SJSA1 (cell line): Measurements from ENCODE around the gene NCMAP. TPM values are rescaled to one million over a fixed set of nuclear protein-coding genes. Genes with fewer than 3 reads are reported as not detected.
A peak's percentile ranks its signal among the peaks of the same experiment; 100 is the strongest.
"Not testable (repeated sequence)": the region's sequence is repeated elsewhere in the genome, so short reads cannot be mapped to it uniquely, and the experiment has no call there.

Experiments
- DNase-seq, 2 experiments: peaks; one replicate each; pipeline ENCODE4 v3.0.0-alpha.2; 2015 to 2020; ENCODE audit warnings: low spot score in 2 of 2, low read depth in 1 of 2
- H3K27ac ChIP-seq: fragments of 250-450 bp; sonication (Bioruptor Pico); 2 replicates; pipeline ENCODE4 v1.5.1; 2020; ENCODE audit warnings: mild to moderate bottlenecking, moderate library complexity
- H3K27me3 ChIP-seq: fragments of 250-450 bp; sonication (Bioruptor Pico); replicated peaks from 2 replicates; pipeline ENCODE4 v1.5.1; 2020; ENCODE audit warnings: mild to moderate bottlenecking, moderate library complexity
- H3K36me3 ChIP-seq: fragments of 250-450 bp; sonication (Bioruptor Pico); 2 replicates; pipeline ENCODE4 v1.5.1; 2020; ENCODE audit warnings: mild to moderate bottlenecking
- H3K4me1 ChIP-seq: fragments of 250-450 bp; sonication (Bioruptor Pico); replicated peaks from 2 replicates; pipeline ENCODE4 v1.6.1; 2021; ENCODE audit warnings: mild to moderate bottlenecking
- H3K4me3 ChIP-seq: fragments of 250-450 bp; sonication (Bioruptor Pico); 2 replicates; pipeline ENCODE4 v1.5.1; 2020; ENCODE audit warnings: mild to moderate bottlenecking
- H3K9me3 ChIP-seq: fragments of 250-450 bp; sonication (Bioruptor Pico); replicated peaks from 2 replicates; pipeline ENCODE4 v1.5.1; 2020; ENCODE audit warnings: mild to moderate bottlenecking
- total RNA-seq: library from RNA; depleted of rRNA; stranded (reverse); fragments of >200 nt; shearing (Covaris generic); gene quantifications from 2 replicates; pipeline ENCODE4 v1.2.3, GENCODE V29; 2014; rRNA removed

The NCMAP gene, protein sequence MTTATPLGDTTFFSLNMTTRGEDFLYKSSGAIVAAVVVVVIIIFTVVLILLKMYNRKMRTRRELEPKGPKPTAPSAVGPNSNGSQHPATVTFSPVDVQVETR
- total RNA-seq, result 0.05 TPM in 1 of 2 replicates, not detected in the other

DNA sequence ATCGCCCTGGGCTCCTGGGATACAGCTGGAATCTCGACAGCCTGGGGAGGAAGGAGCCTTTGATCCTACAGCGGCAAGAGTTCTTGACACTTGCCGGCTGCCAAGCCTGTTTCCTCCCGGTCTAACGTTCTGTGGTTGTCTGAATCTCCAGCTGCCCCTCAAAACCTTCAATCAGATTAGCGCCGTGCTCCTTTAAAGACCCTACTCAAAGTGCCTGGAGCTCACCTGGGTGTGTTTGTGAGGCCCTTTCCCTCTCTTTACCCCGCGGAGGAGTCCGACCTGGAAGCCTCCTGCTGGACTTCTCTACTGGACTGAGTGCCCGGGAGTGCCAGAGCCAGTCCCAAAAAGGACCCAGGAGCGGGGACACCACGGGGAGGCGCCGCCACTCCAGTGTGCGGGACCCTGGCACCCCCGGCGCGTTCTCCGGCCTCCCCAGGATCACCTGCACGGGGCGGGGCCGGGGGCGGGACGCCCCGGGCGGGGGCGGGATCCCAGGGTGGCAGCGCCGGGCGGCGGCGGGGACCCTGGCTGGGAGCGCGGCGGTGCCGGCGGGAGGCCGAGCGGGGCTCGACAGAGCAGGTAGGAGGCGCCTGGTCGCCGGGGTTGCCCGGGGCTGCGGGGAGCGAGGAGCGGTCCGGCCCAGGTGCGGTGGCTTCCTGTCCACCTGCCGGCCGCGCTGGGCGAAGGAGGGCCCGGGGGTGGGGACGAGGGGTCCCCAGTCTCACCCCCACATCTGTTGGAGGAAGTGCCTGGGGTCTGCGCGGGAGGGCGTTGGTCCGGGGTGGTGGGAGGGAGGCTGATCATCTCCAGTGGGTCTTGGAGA, at the start of gene NCMAP:
Gene NCMAP (plus strand): TSS at position 497 of the 823 bp plus-strand sequence. CDS start 39,344 bp downstream, outside the sequence.
- Histone ChIP-seq H3K9me3 (no peaks in the 10 kb centered on the region), H3K27me3 (peaks cover 8% of the 10 kb centered on the region; the same call in 1 of the 2 replicates), H3K4me1 (peaks cover 5% of the 10 kb centered on the region; the same call in 1 of the 2 replicates), H3K4me3 (no peak within 1 kb of the TSS), H3K27ac (no peak within 1 kb of the TSS), H3K36me3 (no peaks in the 10 kb centered on the region)
- no peak for DNase-seq

DNA sequence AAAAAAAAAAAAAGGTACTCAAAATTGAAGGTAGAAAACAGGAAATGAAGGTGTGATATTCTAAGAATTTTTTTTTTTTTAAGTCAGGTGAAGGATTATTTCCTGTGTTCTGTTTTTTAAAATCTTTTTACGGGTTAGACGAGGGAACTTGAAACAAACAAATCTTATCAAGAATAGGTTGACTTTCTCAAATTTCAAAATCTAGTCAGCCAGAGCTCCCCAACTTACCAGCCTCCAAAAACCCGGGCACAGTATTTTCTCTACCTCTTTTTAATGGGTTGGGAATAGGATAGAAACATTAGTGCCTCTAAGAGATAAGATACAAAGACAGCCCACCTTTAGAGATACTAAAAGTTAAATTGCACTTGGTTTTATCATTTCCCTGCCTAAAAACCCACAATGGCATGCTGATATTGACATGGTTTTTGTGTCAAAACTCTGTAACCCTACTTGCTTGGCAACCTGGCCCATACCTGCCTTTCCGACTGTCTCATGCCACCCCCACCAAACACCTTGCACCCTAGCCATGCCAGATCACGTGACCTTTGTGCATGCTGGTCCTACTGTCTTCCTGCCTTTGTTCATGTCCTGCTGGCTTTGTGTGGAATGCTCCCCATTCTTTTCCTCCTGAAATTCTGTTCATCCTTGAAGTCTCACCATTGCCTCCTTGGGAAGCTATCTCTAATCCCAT, 49.1 kb upstream of the NCMAP start:
- DNase-seq, result no peak
- peaks cover 4% of the 10 kb centered on the region; the same call in 1 of the 2 replicates for H3K36me3 ChIP-seq
- H3K4me1 ChIP-seq, result peaks cover 26% of the 10 kb centered on the region

DNA sequence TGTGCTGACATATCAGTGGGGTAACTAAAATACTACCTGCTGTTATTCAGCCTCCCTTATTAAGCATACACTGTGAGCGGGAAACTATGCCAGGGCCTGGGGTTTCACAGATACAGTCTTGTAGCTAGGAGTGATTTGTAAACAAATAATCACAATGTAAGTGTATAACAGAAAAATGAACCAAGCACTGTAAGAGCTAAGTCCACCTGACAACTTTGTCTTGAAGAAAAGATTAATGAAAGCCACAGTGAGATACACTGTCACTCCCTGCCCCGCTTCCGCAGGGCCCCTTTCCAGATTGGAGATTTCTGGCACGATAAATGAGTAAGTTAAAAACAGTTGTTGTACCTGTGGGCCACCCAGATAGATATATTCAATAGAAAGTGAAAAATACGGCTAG, 48.5 kb upstream of the NCMAP start:
- Histone ChIP-seq H3K4me1 (peaks cover 24% of the 10 kb centered on the region), H3K36me3 (peaks cover 4% of the 10 kb centered on the region; the same call in 1 of the 2 replicates), H3K27ac (no peak overlapping the region), H3K9me3 (peaks cover 3% of the 10 kb centered on the region; the same call in 1 of the 2 replicates), H3K27me3 (no peaks in the 10 kb centered on the region), H3K4me3 (no peak overlapping the region)
- no peak for DNase-seq

More for the DNA sequence above, 49.1 kb upstream of the NCMAP start:
- Histone ChIP-seq H3K27ac (no peak overlapping the region), H3K9me3 (peaks cover 3% of the 10 kb centered on the region; the same call in 1 of the 2 replicates), H3K4me3 (no peak overlapping the region), H3K27me3 (no peaks in the 10 kb centered on the region)

DNA sequence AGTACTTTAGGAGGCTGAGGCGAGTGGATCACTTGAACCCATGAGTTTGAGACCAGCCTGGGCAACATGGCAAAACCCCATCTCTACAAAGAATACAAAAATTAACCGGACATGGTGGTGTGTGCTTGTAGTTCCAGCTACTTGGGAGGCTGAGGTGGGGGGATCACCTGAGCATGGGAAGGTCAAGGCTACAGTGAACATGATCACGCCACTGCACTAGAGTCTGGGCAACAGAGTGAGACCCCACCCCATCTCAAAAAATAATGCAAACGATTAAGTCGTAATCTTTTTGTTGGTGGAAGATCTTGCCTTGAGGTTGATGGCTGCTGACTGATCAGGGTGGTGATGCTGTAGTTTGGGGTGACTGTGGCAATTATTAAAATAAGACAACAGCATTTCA, 47.0 kb upstream of the NCMAP start:
- H3K4me3 ChIP-seq, result no peak overlapping the region
- peaks cover 17% of the 10 kb centered on the region for H3K4me1 ChIP-seq
- H3K36me3 ChIP-seq, result peaks cover 4% of the 10 kb centered on the region; the same call in 1 of the 2 replicates
- DNase-seq, result no peak
- H3K9me3 ChIP-seq, result peaks cover 3% of the 10 kb centered on the region; the same call in 1 of the 2 replicates
- no peak overlapping the region for H3K27ac ChIP-seq
- H3K27me3 ChIP-seq, result no peaks in the 10 kb centered on the region

DNA sequence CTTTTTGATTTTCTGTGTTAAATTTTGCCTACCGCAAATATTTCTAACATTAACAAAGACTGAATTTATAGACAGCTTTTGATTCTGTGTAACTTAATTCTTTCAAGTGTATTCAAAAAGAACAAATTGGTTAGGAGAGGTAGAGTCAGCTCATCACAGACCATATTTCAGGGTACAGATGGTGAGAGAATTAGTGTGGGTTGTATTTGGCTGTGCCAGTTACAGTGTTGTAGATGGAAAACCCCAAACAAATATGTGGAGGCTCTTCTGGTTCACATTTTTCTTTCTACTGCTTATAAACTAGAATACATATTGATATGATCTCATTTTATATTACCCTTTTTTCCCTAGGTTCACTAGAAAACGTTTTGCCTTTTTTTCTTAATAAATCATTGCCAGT, 42.2 kb upstream of the NCMAP start:
- no peak overlapping the region for H3K27ac ChIP-seq
- peaks cover 23% of the 10 kb centered on the region for H3K4me1 ChIP-seq
- H3K36me3 ChIP-seq, result peaks cover 7% of the 10 kb centered on the region; the same call in 1 of the 2 replicates
- H3K4me3 ChIP-seq, result no peak overlapping the region
- DNase-seq, result no peak
- no peaks in the 10 kb centered on the region for H3K27me3 ChIP-seq
- peaks cover 3% of the 10 kb centered on the region; the same call in 1 of the 2 replicates for H3K9me3 ChIP-seq

DNA sequence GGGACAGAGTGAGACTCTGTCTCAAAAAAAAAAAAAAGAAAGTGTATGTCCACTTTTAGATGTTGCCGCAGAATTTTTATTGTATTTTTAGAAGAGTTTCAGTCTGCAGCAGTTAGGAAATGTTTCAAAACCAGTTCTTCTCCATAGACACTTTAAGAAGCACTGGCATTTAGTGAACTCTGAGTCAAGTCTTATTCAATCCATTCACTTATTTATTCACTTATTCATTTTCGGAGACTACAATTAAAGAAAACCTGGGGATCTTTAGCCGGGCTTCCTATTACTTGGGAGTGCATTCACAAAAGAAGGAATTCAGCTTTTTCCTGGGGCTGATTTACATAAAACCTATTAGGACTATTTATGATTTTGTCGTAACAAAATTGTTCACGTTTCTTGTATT, 40.9 kb upstream of the NCMAP start:
- Histone ChIP-seq H3K4me3 (no peak overlapping the region), H3K36me3 (peaks cover 7% of the 10 kb centered on the region; the same call in 1 of the 2 replicates), H3K4me1 (peaks cover 10% of the 10 kb centered on the region), H3K27me3 (no peaks in the 10 kb centered on the region), H3K27ac (no peak overlapping the region), H3K9me3 (peaks cover 3% of the 10 kb centered on the region; the same call in 1 of the 2 replicates)
- DNase-seq, result no peak

DNA sequence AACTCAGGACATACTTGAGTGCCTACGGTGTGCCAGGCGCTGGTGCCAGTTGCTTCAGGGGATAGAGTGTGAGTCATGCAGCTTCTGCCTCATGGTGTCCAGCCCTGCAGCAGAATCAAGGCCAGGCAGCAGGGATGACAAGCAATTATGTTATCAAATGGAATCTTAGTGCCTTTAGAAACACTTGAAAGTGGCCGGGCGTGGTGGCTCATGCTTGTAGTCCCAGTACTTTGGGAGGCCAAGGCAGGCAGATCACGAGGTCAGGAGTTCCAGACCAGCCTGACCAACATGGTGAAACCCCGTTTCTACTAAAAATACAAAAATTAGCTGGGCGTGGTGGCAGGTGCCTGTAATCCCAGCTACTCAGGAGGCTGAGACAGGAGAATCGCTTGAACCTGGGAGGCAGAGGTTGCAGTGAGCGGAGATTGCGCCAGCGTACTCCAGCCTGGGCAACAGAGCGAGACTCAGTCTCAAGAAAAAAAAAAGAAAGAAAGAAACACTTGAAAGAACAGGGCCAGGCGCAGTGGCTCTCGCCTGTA, 40.1 kb upstream of the NCMAP start:
- peak; percentile 22 to 53 for DNase-seq
- not testable (repeated sequence) for H3K9me3 ChIP-seq, H3K27ac ChIP-seq, H3K36me3 ChIP-seq, H3K27me3 ChIP-seq, H3K4me3 ChIP-seq, H3K4me1 ChIP-seq

DNA sequence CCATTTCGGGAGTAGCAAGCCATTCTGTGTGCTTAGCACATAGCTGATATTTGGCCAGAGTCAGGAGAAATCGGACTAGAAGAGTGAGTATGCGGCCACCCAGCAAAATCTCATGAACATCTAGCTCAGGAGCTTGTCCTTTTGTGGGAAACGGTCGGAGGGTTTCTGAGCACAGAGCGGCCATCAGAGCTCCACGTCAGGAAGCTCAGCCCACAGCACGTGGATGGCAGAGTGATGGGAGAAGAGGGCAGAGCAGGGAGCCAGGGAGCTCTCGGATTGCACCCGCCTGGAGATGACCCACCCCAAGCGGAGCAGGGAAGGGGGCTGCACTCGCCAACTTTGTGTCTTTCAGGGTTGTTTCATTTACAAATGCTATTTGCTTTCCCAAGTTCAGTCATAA, 39.4 kb upstream of the NCMAP start:
- Histone ChIP-seq H3K36me3 (0 out of 2 replicates have a peak, but pooled peaks cover 3% of the 10 kb centered on the region), H3K9me3 (no peaks in the 10 kb centered on the region), H3K4me3 (no peak overlapping the region), H3K27me3 (no peaks in the 10 kb centered on the region), H3K4me1 (peaks cover 7% of the 10 kb centered on the region), H3K27ac (no peak overlapping the region)
- no peak for DNase-seq

DNA sequence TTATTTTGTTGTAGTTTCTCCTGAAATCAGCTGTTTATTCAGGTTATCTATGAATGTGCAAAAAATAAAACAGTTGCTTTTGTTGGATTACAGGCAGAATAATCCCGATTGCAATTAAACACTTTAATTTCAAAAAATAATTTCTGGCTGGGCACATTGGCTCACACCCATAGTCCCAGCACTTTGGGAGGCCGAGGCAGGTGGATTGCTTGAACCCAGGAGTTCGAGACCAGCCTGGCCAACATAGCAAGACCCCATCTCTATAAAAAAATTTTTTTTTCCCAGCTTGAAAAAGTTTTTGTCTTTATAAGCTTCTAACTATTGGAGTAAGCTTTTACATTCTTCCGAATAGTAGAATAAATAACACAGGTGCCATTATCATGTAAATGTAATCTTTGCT, 38.0 kb upstream of the NCMAP start:
- Histone ChIP-seq H3K27ac (no peak overlapping the region), H3K4me1 (peaks cover 7% of the 10 kb centered on the region), H3K36me3 (0 out of 2 replicates have a peak, but pooled peaks cover 3% of the 10 kb centered on the region), H3K9me3 (no peaks in the 10 kb centered on the region), H3K4me3 (no peak overlapping the region), H3K27me3 (no peaks in the 10 kb centered on the region)
- no peak for DNase-seq

DNA sequence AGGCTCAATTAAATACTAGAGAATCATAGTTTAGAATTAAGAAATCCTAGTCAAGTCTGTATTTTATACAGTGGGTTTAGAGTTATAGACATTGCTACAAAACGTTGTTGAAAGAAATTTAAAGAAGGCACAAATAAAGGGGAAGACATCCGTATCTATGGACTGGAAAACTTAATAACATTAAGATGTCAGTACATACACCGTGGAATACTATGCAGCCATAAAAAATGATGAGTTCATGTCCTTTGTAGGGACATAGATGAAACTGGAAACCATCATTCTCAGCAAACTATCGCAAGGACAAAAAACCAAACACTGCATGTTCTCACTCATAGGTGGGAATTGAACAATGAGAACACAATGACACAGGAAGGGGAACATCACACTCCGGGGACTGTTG, 35.6 kb upstream of the NCMAP start:
- not testable (repeated sequence) for H3K9me3 ChIP-seq, DNase-seq, H3K27me3 ChIP-seq, H3K4me1 ChIP-seq, H3K27ac ChIP-seq, H3K36me3 ChIP-seq, H3K4me3 ChIP-seq

DNA sequence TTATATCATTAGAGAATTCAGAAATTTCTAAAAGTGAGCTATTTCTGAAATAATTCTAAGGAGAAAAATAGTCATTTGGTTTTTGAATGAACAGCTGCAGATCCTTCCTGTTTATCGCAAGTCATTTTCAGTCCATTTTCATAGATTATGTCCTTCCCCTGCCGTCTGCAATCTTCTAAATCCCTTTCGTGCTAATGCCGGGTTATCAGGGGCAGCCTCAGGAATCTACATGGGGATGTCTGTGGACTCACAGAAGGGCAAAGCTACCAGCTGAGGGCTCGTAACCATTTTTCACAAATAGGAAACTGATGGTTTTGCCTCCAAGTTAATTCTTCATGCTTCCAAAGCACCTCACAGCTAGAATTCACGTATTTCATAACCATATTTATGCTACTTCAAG, 30.3 kb upstream of the NCMAP start:
- DNase-seq, result no peak
- H3K27ac ChIP-seq, result no peak overlapping the region
- H3K4me3 ChIP-seq, result no peak overlapping the region
- H3K9me3 ChIP-seq, result no peaks in the 10 kb centered on the region
- no peaks in the 10 kb centered on the region for H3K4me1 ChIP-seq
- no peaks in the 10 kb centered on the region for H3K27me3 ChIP-seq
- no peaks in the 10 kb centered on the region for H3K36me3 ChIP-seq

DNA sequence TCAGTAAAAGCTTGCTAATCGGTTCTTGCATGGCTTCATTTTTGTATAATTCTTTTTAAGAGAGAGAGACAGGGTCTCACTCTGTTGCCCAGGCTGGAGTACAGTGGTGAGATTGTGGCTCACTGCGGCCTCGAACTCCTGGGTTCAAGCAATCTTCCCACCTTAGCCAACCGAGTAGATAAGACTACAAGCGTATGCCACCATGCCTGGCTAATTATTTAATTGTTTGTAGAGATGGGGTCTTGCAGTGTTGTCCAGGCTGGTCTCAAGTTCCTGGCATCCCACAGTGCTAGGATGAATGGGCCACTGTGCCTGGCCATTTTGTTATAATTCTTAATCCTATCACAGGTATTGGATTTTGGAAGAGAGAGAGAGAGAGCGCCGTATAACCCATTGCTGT, 29.8 kb upstream of the NCMAP start:
- Histone ChIP-seq H3K9me3 (no peaks in the 10 kb centered on the region), H3K4me1 (no peaks in the 10 kb centered on the region), H3K27ac (no peak overlapping the region), H3K36me3 (no peaks in the 10 kb centered on the region), H3K4me3 (no peak overlapping the region), H3K27me3 (no peaks in the 10 kb centered on the region)
- DNase-seq, result no peak

DNA sequence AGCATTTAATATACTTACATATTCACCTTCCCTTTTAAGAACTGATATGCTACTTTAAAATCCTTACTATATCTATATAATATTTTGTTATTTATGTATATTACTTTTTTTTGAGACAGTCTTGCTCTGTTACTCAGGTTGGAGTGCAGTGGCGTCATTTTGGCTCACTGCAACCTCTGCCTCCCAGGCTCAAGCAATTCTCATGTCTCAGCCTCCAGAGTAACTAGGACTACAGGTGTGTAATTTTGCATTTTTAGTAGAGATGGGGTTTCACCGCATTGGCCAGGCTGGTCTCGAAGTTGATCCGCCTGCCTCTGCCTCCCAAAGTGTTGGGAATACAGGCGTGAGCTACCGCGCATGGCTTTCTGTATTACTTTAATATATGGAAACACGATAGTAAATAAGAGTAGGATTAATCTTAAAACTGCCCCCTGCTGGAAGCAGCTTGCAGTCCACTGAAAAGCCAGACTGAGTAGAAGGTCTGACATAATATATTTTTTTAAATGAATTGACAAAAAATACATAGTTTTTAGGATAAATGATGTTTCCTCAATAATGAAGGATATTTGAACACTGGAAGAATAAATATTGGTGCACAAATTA, 28.8 kb upstream of the NCMAP start:
- Histone ChIP-seq H3K4me3 (no peak overlapping the region), H3K4me1 (no peaks in the 10 kb centered on the region), H3K27me3 (no peaks in the 10 kb centered on the region), H3K27ac (no peak overlapping the region), H3K36me3 (no peaks in the 10 kb centered on the region; the same call in 1 of the 2 replicates), H3K9me3 (no peaks in the 10 kb centered on the region)
- no peak for DNase-seq
